ENCODE measurements around the gene MPHOSPH9. TPM values are rescaled to one million over a fixed set of nuclear protein-coding genes. Genes with fewer than 3 reads are reported as not detected.

The MPHOSPH9 gene
- total and polyA plus RNA-seq, 2 of the 13 experiments (the other 11 are each of a cell fraction or from before 2014, with no cell fraction given) = 20.3 to 63.4 TPM

GRCh38 chr12:123141615-123142517, 91.1 kb downstream of the MPHOSPH9 start (continued):
- TF ChIP-seq HMGXB4 (CRISPR knock-in tag; IDR thresholded peaks at IDR 0.05; ENCODE audit: borderline replicate concordance in 1 of 2, low read depth in 1 of 2) = no peak
- TF ChIP-seq ZNF691 (CRISPR knock-in tag; IDR thresholded peaks at IDR 0.05; ENCODE audit: borderline replicate concordance, low read depth) = no peak
- TF ChIP-seq ZNF281 (CRISPR knock-in tag; IDR thresholded peaks at IDR 0.05; ENCODE audit: borderline replicate concordance) = peak; percentile 69; the same call in 1 of the 2 replicates
- no peak for TF ChIP-seq ZNF839 (CRISPR knock-in tag; IDR thresholded peaks at IDR 0.05; ENCODE audit: borderline replicate concordance)
- TF ChIP-seq TEAD3 (CRISPR knock-in tag; optimal IDR thresholded peaks at IDR 0.05; ENCODE audit: borderline replicate concordance) = peak; percentile 60
- peak; percentile 91 for TF ChIP-seq FOSL2 (CRISPR knock-in tag; IDR thresholded peaks at IDR 0.05)
- peak; percentile 57 for TF ChIP-seq ASH2L (IDR thresholded peaks at IDR 0.05; ENCODE audit: insufficient read length, low read depth, low read length)
- no peak for TF ChIP-seq ZNF589 (CRISPR knock-in tag; conservative IDR thresholded peaks at IDR 0.05)
- TF ChIP-seq ZNF7 (CRISPR knock-in tag; IDR thresholded peaks at IDR 0.05) = peak; percentile 16; the same call in 1 of the 2 replicates
- TF ChIP-seq HNF4A (CRISPR knock-in tag; IDR thresholded peaks at IDR 0.05) = peak; percentile 77
- no peak for TF ChIP-seq TFE3 (CRISPR knock-in tag; IDR thresholded peaks at IDR 0.05)
- TF ChIP-seq ZNF382 (CRISPR knock-in tag; IDR thresholded peaks at IDR 0.05; ENCODE audit: borderline replicate concordance) = no peak
- no peak for TF ChIP-seq DR1 (CRISPR knock-in tag; IDR thresholded peaks at IDR 0.05)
- no peak for TF ChIP-seq THAP8 (CRISPR knock-in tag; IDR thresholded peaks at IDR 0.05; ENCODE audit: borderline replicate concordance)
- TF ChIP-seq SMAD3 (CRISPR knock-in tag; IDR thresholded peaks at IDR 0.05) = 0 out of 2 replicates have a peak, but pooled peaks have one; percentile 30
- peak in 1 of 2 experiments; percentile 85; a peak in 2 of 4 replicates for TF ChIP-seq EP300 (IDR thresholded peaks at IDR 0.05; ENCODE audit: low read depth in 2 of 2, low read length in 2 of 2)
- peak; percentile 78 for TF ChIP-seq EP300 (CRISPR knock-in tag; IDR thresholded peaks at IDR 0.05; ENCODE audit: borderline replicate concordance)
